GM23338 (cell line): ENCODE measurements around the gene CIPC. TPM values are rescaled to one million over a fixed set of nuclear protein-coding genes. Genes with fewer than 3 reads are reported as not detected.

Experiments
- ATAC-seq: fragments of 200-7000 bp; cut with Tn5 transposase; 3 replicates; pipeline ENCODE4 v1.9.1; 2020
- DNase-seq: peaks from one replicate; pipeline ENCODE4 v3.0.0-alpha.2; 2015; ENCODE audit warnings: low spot score
- H2AFZ ChIP-seq: fragments of 200-600 bp; sonication (generic); 2 replicates; pipeline ENCODE4 v1.8.0; 2016; ENCODE audit warnings: antibody characterized with exemption, mild to moderate bottlenecking, moderate library complexity
- H3F3A ChIP-seq: fragments of 200-600 bp; sonication (generic); replicated peaks from 2 replicates; pipeline ENCODE4 v1.8.0; 2017; ENCODE audit warnings: antibody characterized with exemption, mixed run types, low read depth
- H3K27ac ChIP-seq: fragments of 200-600 bp; sonication (generic); 2 replicates; pipeline ENCODE4 v1.6.1; 2016; ENCODE audit warnings: low read depth
- H3K27me3 ChIP-seq: fragments of 200-600 bp; sonication (generic); 2 replicates; pipeline ENCODE4 v1.8.0; 2016; ENCODE audit warnings: mild to moderate bottlenecking, mixed run types, moderate library complexity; ENCODE audit not compliant: insufficient read depth
- H3K36me3 ChIP-seq: fragments of 200-600 bp; sonication (generic); 2 replicates; pipeline ENCODE4 v1.8.0; 2016; ENCODE audit warnings: mild to moderate bottlenecking; ENCODE audit not compliant: insufficient read depth
- H3K4me1 ChIP-seq: fragments of 200-600 bp; sonication (generic); 2 replicates; pipeline ENCODE4 v1.8.0; 2016; ENCODE audit warnings: mild to moderate bottlenecking, moderate library complexity; ENCODE audit not compliant: insufficient read depth
- H3K4me2 ChIP-seq: fragments of 200-600 bp; sonication (generic); 2 replicates; pipeline ENCODE4 v1.7.1; 2017; ENCODE audit warnings: mixed run types
- H3K4me3 ChIP-seq: fragments of 200-600 bp; sonication (generic); 2 replicates; pipeline ENCODE4 v1.6.1; 2016; ENCODE audit warnings: mixed run types
- H3K79me2 ChIP-seq: fragments of 200-600 bp; sonication (generic); replicated peaks from 2 replicates; pipeline ENCODE4 v1.8.0; 2017; ENCODE audit warnings: mild to moderate bottlenecking; ENCODE audit not compliant: insufficient read depth
- H3K9me2 ChIP-seq: fragments of 200-600 bp; sonication (generic); 2 replicates; pipeline ENCODE4 v1.8.0; 2017; ENCODE audit not compliant: insufficient read depth
- H4K20me1 ChIP-seq: fragments of 200-600 bp; sonication (generic); replicated peaks from 2 replicates; pipeline ENCODE4 v1.8.0; 2017; ENCODE audit warnings: mild to moderate bottlenecking; ENCODE audit not compliant: insufficient read depth
- H3K27ac Mint-ChIP-seq: 2 replicates; pipeline ENCODE4 v1.8.0; 2020; ENCODE audit warnings: inconsistent platforms, mild to moderate bottlenecking, moderate library complexity, mixed read lengths
- H3K27me3 Mint-ChIP-seq: 3 replicates; pipeline ENCODE4 v1.8.0; 2022; ENCODE audit warnings: low read depth, mild to moderate bottlenecking, moderate library complexity, mixed read lengths, inconsistent platforms; ENCODE audit not compliant: insufficient read depth, poor library complexity
- H3K36me3 Mint-ChIP-seq: 3 replicates; pipeline ENCODE4 v1.8.0; 2021; ENCODE audit warnings: low read depth, mild to moderate bottlenecking, inconsistent platforms, moderate library complexity, mixed read lengths
- H3K4me1 Mint-ChIP-seq: 3 replicates; pipeline ENCODE4 v1.8.0; 2020; ENCODE audit warnings: mild to moderate bottlenecking, inconsistent platforms, mixed read lengths
- H3K4me3 Mint-ChIP-seq: 3 replicates; pipeline ENCODE4 v1.8.0; 2021; ENCODE audit warnings: moderate library complexity, mild to moderate bottlenecking, inconsistent platforms, mixed read lengths
- H3K9me3 Mint-ChIP-seq: 3 replicates; pipeline ENCODE4 v1.8.0; 2020; ENCODE audit warnings: moderate library complexity, mild to moderate bottlenecking, inconsistent platforms, mixed read lengths
- CREB1 ChIP-seq: fragments of 250-450 bp; sonication (Bioruptor Pico); IDR thresholded peaks from 2 replicates; pipeline ENCODE4 v1.5.0; 2020; ENCODE audit warnings: low read depth, mild to moderate bottlenecking, moderate library complexity
- EZH2 ChIP-seq: fragments of 200-600 bp; sonication (generic); IDR thresholded peaks from one replicate; pipeline ENCODE4 v1.8.0; 2017; ENCODE audit warnings: antibody characterized with exemption, mild to moderate bottlenecking, low read depth; ENCODE audit not compliant: unreplicated experiment
- EZH2phosphoT487 ChIP-seq: fragments of 200-600 bp; sonication (generic); IDR thresholded peaks from one replicate; pipeline ENCODE4 v1.8.1; 2018; ENCODE audit warnings: antibody characterized with exemption; ENCODE audit not compliant: unreplicated experiment
- JUNB ChIP-seq: IDR thresholded peaks from one replicate; pipeline ENCODE4 v1.6.1; 2016; ENCODE audit warnings: antibody characterized with exemption; ENCODE audit not compliant: unreplicated experiment
- NANOG ChIP-seq: IDR thresholded peaks from 2 replicates; pipeline ENCODE4 v1.6.1; 2016; ENCODE audit warnings: antibody characterized with exemption, borderline replicate concordance
- POLR2AphosphoS5 ChIP-seq: IDR thresholded peaks from 2 replicates; pipeline ENCODE4 v1.6.1; 2016; ENCODE audit warnings: antibody characterized with exemption, low read depth
- STAT1 ChIP-seq: IDR thresholded peaks from one replicate; pipeline ENCODE4 v1.6.1; 2016; ENCODE audit warnings: antibody characterized with exemption; ENCODE audit not compliant: unreplicated experiment
- ZNF114 ChIP-seq: fragments of 250-450 bp; sonication (Bioruptor Pico); IDR thresholded peaks from 2 replicates; pipeline ENCODE4 v1.5.0; 2020; ENCODE audit warnings: mild to moderate bottlenecking, moderate library complexity
- ZNF331 ChIP-seq: fragments of 250-450 bp; sonication (Bioruptor Pico); IDR thresholded peaks from 2 replicates; pipeline ENCODE4 v1.5.0; 2020; ENCODE audit warnings: low read depth, mild to moderate bottlenecking, moderate library complexity
- polyA plus RNA-seq: library from polyadenylated mRNA; unstranded; fragments of >200 nt; fragmentation: Nextera tagmentation; extraction: Ambion mirVana; gene quantifications from 2 replicates; pipeline ENCODE4 v1.2.1, GENCODE V29; 2016
- total RNA-seq: library from RNA; depleted of rRNA; stranded (reverse); fragments of >200 nt; shearing (Covaris generic); gene quantifications from 2 replicates; pipeline ENCODE4 v1.2.3, GENCODE V29; 2014
- TF ChIP-seq, protein P1 (sequence below): IDR thresholded peaks from one replicate; pipeline ENCODE4 v1.6.1; 2018; ENCODE audit warnings: antibody characterized with exemption; ENCODE audit not compliant: unreplicated experiment
- TF ChIP-seq, protein P2 (sequence below): fragments of 250-450 bp; sonication (Bioruptor Pico); IDR thresholded peaks from 2 replicates; pipeline ENCODE4 v1.5.0; 2020; ENCODE audit warnings: mild to moderate bottlenecking, moderate library complexity
- TF ChIP-seq, protein P3 (sequence below): IDR thresholded peaks from 2 replicates; pipeline ENCODE4 v1.6.1; 2016; ENCODE audit warnings: antibody characterized with exemption
- TF ChIP-seq, protein P4 (sequence below), 2 experiments: fragments of 200-600 bp in 1 of 2; sonication (generic) in 1 of 2; conservative IDR thresholded peaks; 2 replicates each; pipeline versions ENCODE4 v1.5.1 to v1.6.1; 2016 to 2017; ENCODE audit warnings: antibody characterized with exemption in 2 of 2, low read depth in 2 of 2, mild to moderate bottlenecking in 2 of 2, moderate library complexity in 1 of 2

Gene CIPC
- total and polyA plus RNA-seq, 2 experiments from 2014 or later: 8.1 to 36.9 TPM

DNA sequence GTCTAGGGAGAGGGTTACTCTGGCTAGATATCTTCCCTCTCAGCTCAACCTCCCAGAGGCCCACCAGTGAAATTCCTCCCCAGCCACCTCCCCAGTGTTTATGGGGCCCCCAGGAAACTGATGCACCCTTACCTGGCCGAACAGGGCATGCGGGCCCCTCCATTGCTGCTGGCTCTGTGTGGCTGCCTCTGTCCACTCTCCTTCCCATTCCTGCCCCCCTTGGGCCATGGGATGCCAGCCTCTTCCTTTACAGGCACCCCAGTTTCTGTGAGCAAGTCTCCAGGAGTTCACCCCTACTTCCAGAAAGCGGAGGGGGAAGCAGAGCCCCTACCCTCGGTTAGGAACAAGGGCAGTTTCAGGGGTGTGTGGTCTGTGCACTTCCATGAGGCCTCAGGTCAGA, 63.0 kb downstream of the CIPC start:
- Histone ChIP-seq H3K4me2 (no peak overlapping the region), H3K4me1 (peaks cover 18% of the 10 kb centered on the region), H3K27me3 (no peaks in the 10 kb centered on the region), H3K79me2 (no peaks in the 10 kb centered on the region), H4K20me1 (no peaks in the 10 kb centered on the region), H3F3A (no peaks in the 10 kb centered on the region), H3K27ac (no peak overlapping the region), H2AFZ (no peak overlapping the region), H3K9me2 (no peaks in the 10 kb centered on the region), H3K4me3 (no peak overlapping the region), H3K36me3 (no peaks in the 10 kb centered on the region)
- ATAC-seq (no peak), DNase-seq (no peak)
- Mint-ChIP-seq H3K4me1 (peaks cover 17% of the 10 kb centered on the region), H3K27ac (no peak overlapping the region), H3K9me3 (no peaks in the 10 kb centered on the region), H3K36me3 (no peaks in the 10 kb centered on the region), H3K4me3 (no peak overlapping the region), H3K27me3 (peaks cover 11% of the 10 kb centered on the region)
- TF ChIP-seq EZH2 (no peak), STAT1 (no peak), EZH2phosphoT487 (no peak), CREB1 (CRISPR knock-in tag) (no peak), JUNB (no peak), ZNF114 (CRISPR knock-in tag) (no peak), NANOG (no peak), ZNF331 (CRISPR knock-in tag) (no peak), POLR2AphosphoS5 (no peak)
- TF ChIP-seq, protein P1, sequence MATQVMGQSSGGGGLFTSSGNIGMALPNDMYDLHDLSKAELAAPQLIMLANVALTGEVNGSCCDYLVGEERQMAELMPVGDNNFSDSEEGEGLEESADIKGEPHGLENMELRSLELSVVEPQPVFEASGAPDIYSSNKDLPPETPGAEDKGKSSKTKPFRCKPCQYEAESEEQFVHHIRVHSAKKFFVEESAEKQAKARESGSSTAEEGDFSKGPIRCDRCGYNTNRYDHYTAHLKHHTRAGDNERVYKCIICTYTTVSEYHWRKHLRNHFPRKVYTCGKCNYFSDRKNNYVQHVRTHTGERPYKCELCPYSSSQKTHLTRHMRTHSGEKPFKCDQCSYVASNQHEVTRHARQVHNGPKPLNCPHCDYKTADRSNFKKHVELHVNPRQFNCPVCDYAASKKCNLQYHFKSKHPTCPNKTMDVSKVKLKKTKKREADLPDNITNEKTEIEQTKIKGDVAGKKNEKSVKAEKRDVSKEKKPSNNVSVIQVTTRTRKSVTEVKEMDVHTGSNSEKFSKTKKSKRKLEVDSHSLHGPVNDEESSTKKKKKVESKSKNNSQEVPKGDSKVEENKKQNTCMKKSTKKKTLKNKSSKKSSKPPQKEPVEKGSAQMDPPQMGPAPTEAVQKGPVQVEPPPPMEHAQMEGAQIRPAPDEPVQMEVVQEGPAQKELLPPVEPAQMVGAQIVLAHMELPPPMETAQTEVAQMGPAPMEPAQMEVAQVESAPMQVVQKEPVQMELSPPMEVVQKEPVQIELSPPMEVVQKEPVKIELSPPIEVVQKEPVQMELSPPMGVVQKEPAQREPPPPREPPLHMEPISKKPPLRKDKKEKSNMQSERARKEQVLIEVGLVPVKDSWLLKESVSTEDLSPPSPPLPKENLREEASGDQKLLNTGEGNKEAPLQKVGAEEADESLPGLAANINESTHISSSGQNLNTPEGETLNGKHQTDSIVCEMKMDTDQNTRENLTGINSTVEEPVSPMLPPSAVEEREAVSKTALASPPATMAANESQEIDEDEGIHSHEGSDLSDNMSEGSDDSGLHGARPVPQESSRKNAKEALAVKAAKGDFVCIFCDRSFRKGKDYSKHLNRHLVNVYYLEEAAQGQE: no peak
- TF ChIP-seq, protein P2, sequence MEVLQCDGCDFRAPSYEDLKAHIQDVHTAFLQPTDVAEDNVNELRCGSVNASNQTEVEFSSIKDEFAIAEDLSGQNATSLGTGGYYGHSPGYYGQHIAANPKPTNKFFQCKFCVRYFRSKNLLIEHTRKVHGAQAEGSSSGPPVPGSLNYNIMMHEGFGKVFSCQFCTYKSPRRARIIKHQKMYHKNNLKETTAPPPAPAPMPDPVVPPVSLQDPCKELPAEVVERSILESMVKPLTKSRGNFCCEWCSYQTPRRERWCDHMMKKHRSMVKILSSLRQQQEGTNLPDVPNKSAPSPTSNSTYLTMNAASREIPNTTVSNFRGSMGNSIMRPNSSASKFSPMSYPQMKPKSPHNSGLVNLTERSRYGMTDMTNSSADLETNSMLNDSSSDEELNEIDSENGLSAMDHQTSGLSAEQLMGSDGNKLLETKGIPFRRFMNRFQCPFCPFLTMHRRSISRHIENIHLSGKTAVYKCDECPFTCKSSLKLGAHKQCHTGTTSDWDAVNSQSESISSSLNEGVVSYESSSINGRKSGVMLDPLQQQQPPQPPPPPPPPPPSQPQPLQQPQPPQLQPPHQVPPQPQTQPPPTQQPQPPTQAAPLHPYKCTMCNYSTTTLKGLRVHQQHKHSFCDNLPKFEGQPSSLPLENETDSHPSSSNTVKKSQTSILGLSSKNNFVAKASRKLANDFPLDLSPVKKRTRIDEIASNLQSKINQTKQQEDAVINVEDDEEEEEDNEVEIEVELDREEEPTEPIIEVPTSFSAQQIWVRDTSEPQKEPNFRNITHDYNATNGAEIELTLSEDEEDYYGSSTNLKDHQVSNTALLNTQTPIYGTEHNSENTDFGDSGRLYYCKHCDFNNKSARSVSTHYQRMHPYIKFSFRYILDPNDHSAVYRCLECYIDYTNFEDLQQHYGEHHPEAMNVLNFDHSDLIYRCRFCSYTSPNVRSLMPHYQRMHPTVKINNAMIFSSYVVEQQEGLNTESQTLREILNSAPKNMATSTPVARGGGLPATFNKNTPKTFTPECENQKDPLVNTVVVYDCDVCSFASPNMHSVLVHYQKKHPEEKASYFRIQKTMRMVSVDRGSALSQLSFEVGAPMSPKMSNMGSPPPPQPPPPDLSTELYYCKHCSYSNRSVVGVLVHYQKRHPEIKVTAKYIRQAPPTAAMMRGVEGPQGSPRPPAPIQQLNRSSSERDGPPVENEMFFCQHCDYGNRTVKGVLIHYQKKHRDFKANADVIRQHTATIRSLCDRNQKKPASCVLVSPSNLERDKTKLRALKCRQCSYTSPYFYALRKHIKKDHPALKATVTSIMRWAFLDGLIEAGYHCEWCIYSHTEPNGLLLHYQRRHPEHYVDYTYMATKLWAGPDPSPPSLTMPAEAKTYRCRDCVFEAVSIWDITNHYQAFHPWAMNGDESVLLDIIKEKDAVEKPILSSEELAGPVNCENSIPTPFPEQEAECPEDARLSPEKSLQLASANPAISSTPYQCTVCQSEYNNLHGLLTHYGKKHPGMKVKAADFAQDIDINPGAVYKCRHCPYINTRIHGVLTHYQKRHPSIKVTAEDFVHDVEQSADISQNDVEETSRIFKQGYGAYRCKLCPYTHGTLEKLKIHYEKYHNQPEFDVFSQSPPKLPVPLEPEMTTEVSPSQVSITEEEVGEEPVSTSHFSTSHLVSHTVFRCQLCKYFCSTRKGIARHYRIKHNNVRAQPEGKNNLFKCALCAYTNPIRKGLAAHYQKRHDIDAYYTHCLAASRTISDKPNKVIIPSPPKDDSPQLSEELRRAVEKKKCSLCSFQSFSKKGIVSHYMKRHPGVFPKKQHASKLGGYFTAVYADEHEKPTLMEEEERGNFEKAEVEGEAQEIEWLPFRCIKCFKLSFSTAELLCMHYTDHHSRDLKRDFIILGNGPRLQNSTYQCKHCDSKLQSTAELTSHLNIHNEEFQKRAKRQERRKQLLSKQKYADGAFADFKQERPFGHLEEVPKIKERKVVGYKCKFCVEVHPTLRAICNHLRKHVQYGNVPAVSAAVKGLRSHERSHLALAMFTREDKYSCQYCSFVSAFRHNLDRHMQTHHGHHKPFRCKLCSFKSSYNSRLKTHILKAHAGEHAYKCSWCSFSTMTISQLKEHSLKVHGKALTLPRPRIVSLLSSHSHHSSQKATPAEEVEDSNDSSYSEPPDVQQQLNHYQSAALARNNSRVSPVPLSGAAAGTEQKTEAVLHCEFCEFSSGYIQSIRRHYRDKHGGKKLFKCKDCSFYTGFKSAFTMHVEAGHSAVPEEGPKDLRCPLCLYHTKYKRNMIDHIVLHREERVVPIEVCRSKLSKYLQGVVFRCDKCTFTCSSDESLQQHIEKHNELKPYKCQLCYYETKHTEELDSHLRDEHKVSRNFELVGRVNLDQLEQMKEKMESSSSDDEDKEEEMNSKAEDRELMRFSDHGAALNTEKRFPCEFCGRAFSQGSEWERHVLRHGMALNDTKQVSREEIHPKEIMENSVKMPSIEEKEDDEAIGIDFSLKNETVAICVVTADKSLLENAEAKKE (CRISPR knock-in tag): no peak
- TF ChIP-seq, protein P3, sequence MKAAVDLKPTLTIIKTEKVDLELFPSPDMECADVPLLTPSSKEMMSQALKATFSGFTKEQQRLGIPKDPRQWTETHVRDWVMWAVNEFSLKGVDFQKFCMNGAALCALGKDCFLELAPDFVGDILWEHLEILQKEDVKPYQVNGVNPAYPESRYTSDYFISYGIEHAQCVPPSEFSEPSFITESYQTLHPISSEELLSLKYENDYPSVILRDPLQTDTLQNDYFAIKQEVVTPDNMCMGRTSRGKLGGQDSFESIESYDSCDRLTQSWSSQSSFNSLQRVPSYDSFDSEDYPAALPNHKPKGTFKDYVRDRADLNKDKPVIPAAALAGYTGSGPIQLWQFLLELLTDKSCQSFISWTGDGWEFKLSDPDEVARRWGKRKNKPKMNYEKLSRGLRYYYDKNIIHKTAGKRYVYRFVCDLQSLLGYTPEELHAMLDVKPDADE: no peak
- TF ChIP-seq, protein P4, sequence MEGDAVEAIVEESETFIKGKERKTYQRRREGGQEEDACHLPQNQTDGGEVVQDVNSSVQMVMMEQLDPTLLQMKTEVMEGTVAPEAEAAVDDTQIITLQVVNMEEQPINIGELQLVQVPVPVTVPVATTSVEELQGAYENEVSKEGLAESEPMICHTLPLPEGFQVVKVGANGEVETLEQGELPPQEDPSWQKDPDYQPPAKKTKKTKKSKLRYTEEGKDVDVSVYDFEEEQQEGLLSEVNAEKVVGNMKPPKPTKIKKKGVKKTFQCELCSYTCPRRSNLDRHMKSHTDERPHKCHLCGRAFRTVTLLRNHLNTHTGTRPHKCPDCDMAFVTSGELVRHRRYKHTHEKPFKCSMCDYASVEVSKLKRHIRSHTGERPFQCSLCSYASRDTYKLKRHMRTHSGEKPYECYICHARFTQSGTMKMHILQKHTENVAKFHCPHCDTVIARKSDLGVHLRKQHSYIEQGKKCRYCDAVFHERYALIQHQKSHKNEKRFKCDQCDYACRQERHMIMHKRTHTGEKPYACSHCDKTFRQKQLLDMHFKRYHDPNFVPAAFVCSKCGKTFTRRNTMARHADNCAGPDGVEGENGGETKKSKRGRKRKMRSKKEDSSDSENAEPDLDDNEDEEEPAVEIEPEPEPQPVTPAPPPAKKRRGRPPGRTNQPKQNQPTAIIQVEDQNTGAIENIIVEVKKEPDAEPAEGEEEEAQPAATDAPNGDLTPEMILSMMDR (conservative IDR thresholded peaks at IDR 0.05; ENCODE audit: low read depth in 2 of 2): no peak
